HCT116 (cell line): ENCODE measurements around the gene PLD6. TPM values are rescaled to one million over a fixed set of nuclear protein-coding genes. Genes with fewer than 3 reads are reported as not detected.

Experiments
- ATAC-seq: fragments of 200-7000 bp; cut with Tn5 transposase; 2 replicates; pipeline ENCODE4 v1.9.1; 2020; ENCODE audit warnings: mild to moderate bottlenecking, moderate library complexity
- BruUV-seq: library from RNA; stranded (reverse); fragments of 400-500 nt; replicated peaks from 2 replicates; lab custom pipeline; 2021; lab: Mats Ljungman, UMichigan
- CTCF ChIA-PET: fragments of 300-600 bp; sonication (Branson Sonifier 250); formaldehyde crosslinking; loops from one replicate; lab custom pipeline; 2021; ENCODE audit warnings: antibody characterized with exemption; lab: Charles Lee
- POLR2A ChIA-PET: fragments of 300-600, 350-600 bp; sonication (Branson Sonifier 250); formaldehyde crosslinking; loops from one replicate; lab custom pipeline; 2021; ENCODE audit warnings: antibody characterized with exemption; lab: Charles Lee
- RAD21 ChIA-PET, 2 experiments: fragments of 300-600 bp; sonication (Branson Sonifier 250); formaldehyde crosslinking; loops; one replicate each; lab custom pipeline; 2023; ENCODE audit warnings: low total read pairs in 2 of 2; ENCODE audit not compliant: uncharacterized antibody in 2 of 2, unreplicated experiment in 2 of 2, low non-redundant PET in 1 of 2; lab: Charles Lee
- DNase-seq: peaks from one replicate; pipeline ENCODE4 v3.0.0-alpha.2; 2010; ENCODE audit warnings: low read depth, low spot score
- H2AFZ ChIP-seq: fragments of 200-600 bp; shearing (Covaris generic), sonication (generic); 2 replicates; pipeline ENCODE4 v1.6.1; 2017; ENCODE audit warnings: low read depth, mixed run types, mixed read lengths, antibody characterized with exemption, low read length; ENCODE audit not compliant: poor library complexity, severe bottlenecking
- H3K27ac ChIP-seq: 2 replicates; pipeline ENCODE4 v1.5.1; 2012; ENCODE audit warnings: low read depth, low read length
- H3K27me3 ChIP-seq: fragments of 200-600 bp; sonication (generic); 2 replicates; pipeline ENCODE4 v1.6.1; 2016; ENCODE audit warnings: mixed run types, low read length, mixed read lengths; ENCODE audit not compliant: insufficient read depth
- H3K36me3 ChIP-seq, 2 experiments: fragments of 200-500 bp in 1 of 2; fragments of 200-600 bp in 1 of 2; sonication (Bioruptor generic) in 1 of 2; sonication (generic) in 1 of 2; 2 replicates each; pipeline versions ENCODE4 v1.5.1 to v1.6.1; 2014 to 2016; ENCODE audit warnings: low read length in 2 of 2, inconsistent platforms in 1 of 2, mixed read lengths in 1 of 2, mixed run types in 1 of 2; ENCODE audit not compliant: insufficient read depth in 2 of 2, control insufficient read depth in 1 of 2
- H3K4me1 ChIP-seq, 2 experiments: fragments of 200-600 bp in 1 of 2; sonication (generic) in 1 of 2; 2 replicates each; pipeline versions ENCODE4 v1.5.1 to v1.6.1; 2012 to 2017; ENCODE audit warnings: low read length in 2 of 2, inconsistent platforms in 1 of 2, mild to moderate bottlenecking in 1 of 2, mixed read lengths in 1 of 2, mixed run types in 1 of 2, moderate library complexity in 1 of 2; ENCODE audit not compliant: insufficient read depth in 2 of 2, control insufficient read depth in 1 of 2
- H3K4me2 ChIP-seq: fragments of 200-600 bp; sonication (generic); 2 replicates; pipeline ENCODE4 v1.6.1; 2017; ENCODE audit warnings: mixed run types, low read length, mixed read lengths
- H3K4me3 ChIP-seq, 2 experiments: fragments of 200-600 bp in 1 of 2; sonication (generic) in 1 of 2; replicated peaks in 1 of 2; 2 replicates each; pipeline ENCODE4 v1.5.1; 2011 to 2016; ENCODE audit warnings: low read length in 2 of 2, control low read depth in 1 of 2, low read depth in 1 of 2, mild to moderate bottlenecking in 1 of 2, mixed read lengths in 1 of 2, mixed run types in 1 of 2
- H3K79me2 ChIP-seq: fragments of 200-600 bp; sonication (generic); 2 replicates; pipeline ENCODE4 v1.6.1; 2017; ENCODE audit warnings: mild to moderate bottlenecking, mixed run types, low read length, moderate library complexity, mixed read lengths; ENCODE audit not compliant: insufficient read depth
- H3K9ac ChIP-seq: fragments of 200-600 bp; sonication (generic); 2 replicates; pipeline ENCODE4 v1.6.1; 2016; ENCODE audit warnings: low read length, mixed read lengths
- H3K9me2 ChIP-seq: fragments of 200-600 bp; sonication (generic), shearing (Covaris generic); 2 replicates; pipeline ENCODE4 v1.6.1; 2017; ENCODE audit warnings: mixed run types, mild to moderate bottlenecking, moderate library complexity; ENCODE audit not compliant: insufficient read depth
- H3K9me3 ChIP-seq, 2 experiments: fragments of 200-500 bp in 1 of 2; fragments of 200-600 bp in 1 of 2; sonication (Bioruptor generic) in 1 of 2; sonication (generic) in 1 of 2; 2 replicates each; pipeline ENCODE4 v1.6.1; 2014 to 2017; ENCODE audit warnings: low read length in 2 of 2, mixed read lengths in 2 of 2, inconsistent platforms in 1 of 2, low read depth in 1 of 2, mild to moderate bottlenecking in 1 of 2, mixed run types in 1 of 2, moderate library complexity in 1 of 2; ENCODE audit not compliant: control insufficient read depth in 1 of 2, insufficient read depth in 1 of 2
- H4K20me1 ChIP-seq: fragments of 200-600 bp; sonication (generic), shearing (Covaris generic); 2 replicates; pipeline ENCODE4 v1.6.1; 2017; ENCODE audit warnings: mixed run types, mild to moderate bottlenecking, moderate library complexity; ENCODE audit not compliant: insufficient read depth
- CBX3 ChIP-seq: IDR thresholded peaks from 2 replicates; pipeline ENCODE4 v1.6.1; 2012; ENCODE audit warnings: low read depth
- ELF1 ChIP-seq: IDR thresholded peaks from 2 replicates; pipeline ENCODE4 v1.6.1; 2012; ENCODE audit warnings: low read depth, borderline replicate concordance
- EZH2 ChIP-seq: fragments of 200-600 bp; sonication (generic); IDR thresholded peaks from 2 replicates; pipeline ENCODE4 v1.6.1; 2017; ENCODE audit warnings: antibody characterized with exemption, mixed run types
- EZH2phosphoT487 ChIP-seq: fragments of 200-600 bp; IDR thresholded peaks from 2 replicates; pipeline ENCODE4 v1.6.1; 2018; ENCODE audit warnings: antibody characterized with exemption, borderline replicate concordance
- JUND ChIP-seq: IDR thresholded peaks from 2 replicates; pipeline ENCODE4 v1.6.1; 2012
- POLR2A ChIP-seq: IDR thresholded peaks from 2 replicates; pipeline ENCODE4 v1.7.0; 2011; ENCODE audit warnings: borderline replicate concordance; ENCODE audit not compliant: insufficient read depth, insufficient read length; ENCODE audit errors: extremely low read depth
- POLR2AphosphoS5 ChIP-seq: IDR thresholded peaks from 2 replicates; pipeline ENCODE4 v1.6.1; 2011; ENCODE audit warnings: mild to moderate bottlenecking, low read depth, low read length, moderate library complexity
- RAD21 ChIP-seq: IDR thresholded peaks from 2 replicates; pipeline ENCODE4 v1.6.1; 2012; ENCODE audit warnings: low read depth, mild to moderate bottlenecking
- REST ChIP-seq: IDR thresholded peaks from 2 replicates; pipeline ENCODE4 v1.6.1; 2012; ENCODE audit warnings: low read depth
- SP1 ChIP-seq: IDR thresholded peaks from 2 replicates; pipeline ENCODE4 v1.6.1; 2012; ENCODE audit warnings: low read depth
- YY1 ChIP-seq: IDR thresholded peaks from 2 replicates; pipeline ENCODE4 v1.6.1; 2011; ENCODE audit warnings: low read length, low read depth, moderate library complexity, mild to moderate bottlenecking; ENCODE audit not compliant: insufficient replicate concordance; ENCODE audit errors: extremely low read depth
- ZBTB33 ChIP-seq: IDR thresholded peaks from 2 replicates; pipeline ENCODE4 v1.6.1; 2011; ENCODE audit warnings: mild to moderate bottlenecking, low read length, moderate library complexity; ENCODE audit not compliant: insufficient replicate concordance; ENCODE audit errors: extremely low read depth
- intact Hi-C: fragments of 100-400 bp; cut with micrococcal nuclease; formaldehyde crosslinking; loops from 2 replicates; pipeline ENCODE4 v1.10.0; 2022
- total RNA-seq: library from RNA; stranded (reverse); gene quantifications from one replicate; pipeline ENCODE4 v1.2.1, GENCODE V29; 2021; ENCODE audit not compliant: unreplicated experiment

PLD6 gene
- total RNA-seq, 1 experiment from 2014 or later: 15.6 TPM

GRCh38 chr17:17201907-17202306, 4.2 kb downstream of the PLD6 start:
- no TSS peak for BruUV-seq
- RAD21 ChIA-PET: no interaction called here
- no peak overlapping the region for H3K27ac ChIP-seq
- DNase-seq: no peak
- H4K20me1 ChIP-seq: no peaks in the 10 kb centered on the region
- H3K4me1 ChIP-seq: peaks cover 7 to 30% of the 10 kb centered on the region in 2 experiments
- no peaks in the 10 kb centered on the region for H3K27me3 ChIP-seq
- no peaks in the 10 kb centered on the region for H3K9me2 ChIP-seq
- intact Hi-C loops: no loop called here
- H3K9me3 ChIP-seq: no peaks in the 10 kb centered on the region
- no peak overlapping the region for H2AFZ ChIP-seq
- H3K4me2 ChIP-seq: no peak overlapping the region
- no peak overlapping the region for H3K9ac ChIP-seq
- no peak for TF ChIP-seq ZBTB33
- no peak for TF ChIP-seq EZH2
- no peak for TF ChIP-seq SP1
- TF ChIP-seq JUND: no peak
- no peak for TF ChIP-seq RAD21
- no peak for TF ChIP-seq POLR2A
- TF ChIP-seq ELF1: no peak
- no peak for TF ChIP-seq POLR2AphosphoS5
- no peak for TF ChIP-seq EZH2phosphoT487
- H3K36me3 ChIP-seq: peaks cover 6 to 28% of the 10 kb centered on the region in 2 experiments
- no peak for ATAC-seq
- peaks cover 30% of the 10 kb centered on the region for H3K79me2 ChIP-seq
- CTCF ChIA-PET: no interaction called here
- POLR2A ChIA-PET: no interaction called here
- H3K4me3 ChIP-seq: no peak overlapping the region

GRCh38 chr17:17201271-17201670, 4.9 kb downstream of the PLD6 start:
- Histone ChIP-seq H2AFZ (no peak overlapping the region), H4K20me1 (no peaks in the 10 kb centered on the region), H3K4me1 (peaks cover 7 to 24% of the 10 kb centered on the region in 2 experiments), H3K36me3 (peaks cover 6 to 28% of the 10 kb centered on the region in 2 experiments), H3K79me2 (peaks cover 30% of the 10 kb centered on the region), H3K9me2 (no peaks in the 10 kb centered on the region), H3K4me2 (no peak overlapping the region), H3K9me3 (no peaks in the 10 kb centered on the region), H3K9ac (no peak overlapping the region), H3K4me3 (no peak overlapping the region)
- RAD21 ChIA-PET: no interaction called here
- no TSS peak for BruUV-seq
- POLR2A ChIA-PET: no interaction called here
- no peak for DNase-seq
- CTCF ChIA-PET: no interaction called here
- intact Hi-C loops: no loop called here
- ATAC-seq: no peak
- TF ChIP-seq REST (no peak), YY1 (no peak), POLR2A (no peak), CBX3 (no peak)
- TF ChIP-seq, all 23 proteins: peak for 0
- Histone ChIP-seq H3K27me3 (no peaks in the 10 kb centered on the region), H3K27ac (no peak overlapping the region)
